Mesendoderm (in vitro differentiated cells): ENCODE results near the gene CPT1A.

Experiments
- DNase-seq: peaks from one replicate; pipeline ENCODE4 v3.0.0; 2013
- H2AK5ac ChIP-seq: 2 replicates; pipeline ENCODE4 v1.6.1; 2013; ENCODE audit warnings: low read length, inconsistent platforms
- H2BK120ac ChIP-seq: 2 replicates; pipeline ENCODE4 v1.6.1; 2013; ENCODE audit warnings: low read depth, mild to moderate bottlenecking, low read length, moderate library complexity, mixed read lengths
- H2BK15ac ChIP-seq: replicated peaks from 2 replicates; pipeline ENCODE4 v1.6.1; 2013; ENCODE audit warnings: low read depth, mild to moderate bottlenecking, moderate library complexity
- H2BK5ac ChIP-seq: 2 replicates; pipeline ENCODE4 v1.6.1; 2013; ENCODE audit warnings: low read length, inconsistent platforms
- H3K18ac ChIP-seq: 2 replicates; pipeline ENCODE4 v1.6.1; 2013; ENCODE audit warnings: mild to moderate bottlenecking, low read length, mixed read lengths
- H3K23ac ChIP-seq: one replicate; pipeline ENCODE4 v1.6.1; 2013; ENCODE audit warnings: low read length
- H3K27ac ChIP-seq: 2 replicates; pipeline ENCODE4 v1.5.1; 2013; ENCODE audit warnings: low read depth, mild to moderate bottlenecking, inconsistent platforms, low read length, moderate library complexity
- H3K27me3 ChIP-seq: 2 replicates; pipeline ENCODE4 v1.6.1; 2013; ENCODE audit warnings: low read length, control low read depth, mild to moderate bottlenecking, inconsistent platforms; ENCODE audit not compliant: insufficient read depth, poor library complexity
- H3K36me3 ChIP-seq: 2 replicates; pipeline ENCODE4 v1.6.1; 2013; ENCODE audit warnings: low read length, inconsistent platforms; ENCODE audit not compliant: control insufficient read depth, insufficient read depth
- H3K4ac ChIP-seq: one replicate; pipeline ENCODE4 v1.6.1; 2013; ENCODE audit warnings: low read depth, mild to moderate bottlenecking, low read length, moderate library complexity
- H3K4me1 ChIP-seq: 2 replicates; pipeline ENCODE4 v1.6.1; 2013; ENCODE audit warnings: low read depth, low read length, inconsistent platforms; ENCODE audit not compliant: control insufficient read depth
- H3K4me2 ChIP-seq: 2 replicates; pipeline ENCODE4 v1.6.1; 2013; ENCODE audit warnings: low read length
- H3K4me3 ChIP-seq: 2 replicates; pipeline ENCODE4 v1.5.1; 2013; ENCODE audit warnings: mild to moderate bottlenecking, low read length
- H3K56ac ChIP-seq: one replicate; pipeline ENCODE4 v1.6.1; 2013; ENCODE audit warnings: low read length
- H3K79me1 ChIP-seq: 2 replicates; pipeline ENCODE4 v1.6.1; 2013; ENCODE audit warnings: low read length, inconsistent platforms
- H3K79me2 ChIP-seq: 2 replicates; pipeline ENCODE4 v1.6.1; 2013; ENCODE audit warnings: mild to moderate bottlenecking, low read length; ENCODE audit not compliant: control insufficient read depth, insufficient read depth
- H3K9ac ChIP-seq: 2 replicates; pipeline ENCODE4 v1.6.1; 2013; ENCODE audit warnings: low read length, inconsistent platforms
- H4K5ac ChIP-seq: one replicate; pipeline ENCODE4 v1.6.1; 2013; ENCODE audit warnings: low read length
- H4K8ac ChIP-seq: one replicate; pipeline ENCODE4 v1.6.1; 2013; ENCODE audit warnings: low read depth, mild to moderate bottlenecking, control low read depth, low read length, moderate library complexity
- WGBS: extraction: QIAGEN DNeasy Blood & Tissue Kit; methylation state at CpG from one replicate; pipeline ENCODE4 v1.1.7; 2013; ENCODE audit warnings: low lambda C conversion rate, missing lambda C conversion rate; ENCODE audit not compliant: insufficient coverage; ENCODE audit errors: extremely low coverage; 5-methylcytosine and 5-hydroxymethylcytosine counted together

Gene CPT1A

GRCh38 chr11:68881320-68881719 is 39.6 kb upstream of the CPT1A start:
- no peak overlapping the region for H2BK15ac ChIP-seq
- no peak overlapping the region for H3K23ac ChIP-seq
- H3K9ac ChIP-seq = no peak overlapping the region
- no peak overlapping the region for H3K4me3 ChIP-seq
- no peak overlapping the region for H2BK5ac ChIP-seq
- H3K27me3 ChIP-seq = no peaks in the 10 kb centered on the region
- no peaks in the 10 kb centered on the region for H3K36me3 ChIP-seq
- no peak for DNase-seq
- no peak overlapping the region for H3K4me2 ChIP-seq
- no peak overlapping the region for H3K18ac ChIP-seq
- H3K4me1 ChIP-seq = no peaks in the 10 kb centered on the region
- H3K4ac ChIP-seq = no peak overlapping the region
- H4K8ac ChIP-seq = no peak overlapping the region
- H3K27ac ChIP-seq = no peak overlapping the region
- H2AK5ac ChIP-seq = no peak overlapping the region
- H3K79me2 ChIP-seq = no peaks in the 10 kb centered on the region
- no peak overlapping the region for H2BK120ac ChIP-seq
- H3K56ac ChIP-seq = no peak overlapping the region
- no CpG with 5 or more reads among the region's 2 CpGs for WGBS
- H4K5ac ChIP-seq = no peak overlapping the region
- H3K79me1 ChIP-seq = no peaks in the 10 kb centered on the region

GRCh38 chr11:68880851-68881250 is 39.1 kb upstream of the CPT1A start:
- no peaks in the 10 kb centered on the region for H3K27me3 ChIP-seq
- H3K23ac ChIP-seq = no peak overlapping the region
- no peak overlapping the region for H3K18ac ChIP-seq
- no peak overlapping the region for H2BK120ac ChIP-seq
- no peak overlapping the region for H4K8ac ChIP-seq
- H3K4ac ChIP-seq = no peak overlapping the region
- no peak overlapping the region for H2BK5ac ChIP-seq
- no peaks in the 10 kb centered on the region for H3K4me1 ChIP-seq
- H3K4me3 ChIP-seq = no peak overlapping the region
- no peak overlapping the region for H4K5ac ChIP-seq
- H3K27ac ChIP-seq = no peak overlapping the region
- H3K79me1 ChIP-seq = no peaks in the 10 kb centered on the region
- H3K56ac ChIP-seq = no peak overlapping the region
- no CpG with 5 or more reads among the region's 5 CpGs for WGBS
- no peak for DNase-seq
- H3K9ac ChIP-seq = no peak overlapping the region
- no peak overlapping the region for H3K4me2 ChIP-seq
- H2AK5ac ChIP-seq = no peak overlapping the region
- no peaks in the 10 kb centered on the region for H3K36me3 ChIP-seq
- H3K79me2 ChIP-seq = no peaks in the 10 kb centered on the region
- no peak overlapping the region for H2BK15ac ChIP-seq

DNA sequence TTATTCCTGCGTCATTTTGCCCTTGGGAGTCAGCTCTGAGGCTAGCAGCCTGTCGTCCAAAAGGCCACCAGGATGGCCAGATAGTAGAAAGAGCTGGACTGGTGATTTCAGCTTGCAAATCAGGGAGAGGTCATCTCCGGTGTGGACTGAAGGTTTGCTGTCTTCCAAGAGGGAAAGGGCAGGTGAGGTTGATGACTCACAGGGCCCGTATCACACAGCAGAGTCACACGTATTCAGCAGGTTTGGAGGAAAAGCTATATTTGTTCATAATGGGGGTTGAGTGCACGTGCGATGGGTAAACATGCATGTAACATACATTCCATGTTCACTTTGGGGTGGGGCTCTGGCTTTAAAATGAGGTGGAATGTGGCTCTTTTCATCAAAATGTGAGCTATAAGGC is 36.3 kb upstream of the CPT1A start:
- H4K5ac ChIP-seq = no peak overlapping the region
- H3K79me2 ChIP-seq = no peaks in the 10 kb centered on the region
- no peak overlapping the region for H3K27ac ChIP-seq
- no peak for DNase-seq
- no peak overlapping the region for H3K4me3 ChIP-seq
- no peaks in the 10 kb centered on the region for H3K36me3 ChIP-seq
- no peak overlapping the region for H3K4ac ChIP-seq
- WGBS = no CpG with 5 or more reads among the region's 7 CpGs
- H3K9ac ChIP-seq = no peak overlapping the region
- no peak overlapping the region for H3K56ac ChIP-seq
- no peaks in the 10 kb centered on the region for H3K27me3 ChIP-seq
- H3K23ac ChIP-seq = no peak overlapping the region
- no peak overlapping the region for H3K4me2 ChIP-seq
- H2AK5ac ChIP-seq = no peak overlapping the region
- no peak overlapping the region for H3K18ac ChIP-seq
- H3K4me1 ChIP-seq = no peaks in the 10 kb centered on the region
- H4K8ac ChIP-seq = no peak overlapping the region
- H2BK15ac ChIP-seq = no peak overlapping the region
- H3K79me1 ChIP-seq = no peaks in the 10 kb centered on the region
- no peak overlapping the region for H2BK5ac ChIP-seq
- H2BK120ac ChIP-seq = no peak overlapping the region

- Histone ChIP-seq H3K4me1 (no peaks in the 10 kb centered on the region), H3K9ac (no peak overlapping the region), H3K18ac (no peak overlapping the region), H4K8ac (no peak overlapping the region), H3K27me3 (no peaks in the 10 kb centered on the region), H3K4me2 (no peak overlapping the region), H3K23ac (no peak overlapping the region), H3K4ac (no peak overlapping the region), H3K79me1 (no peaks in the 10 kb centered on the region), H4K5ac (no peak overlapping the region), H3K36me3 (no peaks in the 10 kb centered on the region), H3K4me3 (no peak overlapping the region), H3K27ac (no peak overlapping the region), H2BK5ac (no peak overlapping the region), H3K56ac (no peak overlapping the region), H2AK5ac (no peak overlapping the region), H2BK120ac (no peak overlapping the region), H2BK15ac (no peak overlapping the region), H3K79me2 (no peaks in the 10 kb centered on the region)
- no CpG with 5 or more reads among the region's 12 CpGs for WGBS
- no peak for DNase-seq
Measured at GRCh38 chr11:68872216-68873003, 30.7 kb upstream of the CPT1A start.

DNA sequence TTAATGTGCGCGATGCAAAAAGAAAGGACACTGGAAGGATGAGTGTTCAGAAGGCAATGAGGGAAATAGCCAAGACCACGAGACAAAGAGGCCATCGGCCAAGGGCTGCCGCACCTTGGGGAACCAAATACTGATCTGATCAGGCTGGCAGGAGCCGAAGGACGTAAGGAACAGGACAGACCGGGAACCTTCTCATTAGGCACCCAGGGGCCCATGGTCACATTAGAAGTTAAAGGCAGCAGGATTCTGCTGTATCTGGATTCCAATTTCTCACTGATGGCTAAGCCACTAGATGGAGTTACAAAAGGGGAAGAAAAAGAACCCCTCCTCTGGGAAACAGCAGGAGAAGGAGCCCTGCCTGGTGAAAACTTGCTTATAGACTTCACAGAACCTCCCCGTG is 28.8 kb upstream of the CPT1A start:
- no peaks in the 10 kb centered on the region for H3K4me1 ChIP-seq
- peak overlapping the region; percentile 7 for H3K18ac ChIP-seq
- no peak overlapping the region for H2BK15ac ChIP-seq
- no CpG with 5 or more reads among the region's 9 CpGs for WGBS
- H3K27ac ChIP-seq = no peak overlapping the region
- no peaks in the 10 kb centered on the region for H3K79me2 ChIP-seq
- peak overlapping the region; percentile 27 for H3K4me2 ChIP-seq
- no peak overlapping the region for H4K5ac ChIP-seq
- no peak overlapping the region for H3K4me3 ChIP-seq
- no peak overlapping the region for H2BK120ac ChIP-seq
- peak overlapping the region; percentile 54 for H3K9ac ChIP-seq
- peak; percentile 41 for DNase-seq
- no peak overlapping the region for H3K23ac ChIP-seq
- H4K8ac ChIP-seq = no peak overlapping the region
- H3K56ac ChIP-seq = peak overlapping the region; percentile 79
- H3K79me1 ChIP-seq = no peaks in the 10 kb centered on the region
- H2BK5ac ChIP-seq = no peak overlapping the region
- H3K4ac ChIP-seq = no peak overlapping the region
- no peaks in the 10 kb centered on the region for H3K36me3 ChIP-seq
- no peak overlapping the region for H2AK5ac ChIP-seq
- H3K27me3 ChIP-seq = no peaks in the 10 kb centered on the region
